ENCODE results near the gene RUNX1.

Gene RUNX1

GRCh38 chr21:35057428-35057827 lies 8.3 kb upstream of the RUNX1 start:
- Histone ChIP-seq H3K9ac (no peak overlapping the region), H3K4me3 (ENCODE audit: low read depth, low read length) (no peak overlapping the region), H2AFZ (no peak overlapping the region), H3K36me3 (ENCODE audit: control insufficient read depth, insufficient read depth, low read length) (no peaks in the 10 kb centered on the region), H3K27me3 (ENCODE audit: control insufficient read depth, insufficient read depth, low read length) (no peaks in the 10 kb centered on the region), H3K79me2 (no peaks in the 10 kb centered on the region), H3K4me1 (no peaks in the 10 kb centered on the region), H3K27ac (no peak overlapping the region), H3K9me3 (ENCODE audit: control insufficient read depth, low read length) (no peaks in the 10 kb centered on the region), H3K4me2 (ENCODE audit: low read length) (no peak overlapping the region)
- TF ChIP-seq, protein P1, sequence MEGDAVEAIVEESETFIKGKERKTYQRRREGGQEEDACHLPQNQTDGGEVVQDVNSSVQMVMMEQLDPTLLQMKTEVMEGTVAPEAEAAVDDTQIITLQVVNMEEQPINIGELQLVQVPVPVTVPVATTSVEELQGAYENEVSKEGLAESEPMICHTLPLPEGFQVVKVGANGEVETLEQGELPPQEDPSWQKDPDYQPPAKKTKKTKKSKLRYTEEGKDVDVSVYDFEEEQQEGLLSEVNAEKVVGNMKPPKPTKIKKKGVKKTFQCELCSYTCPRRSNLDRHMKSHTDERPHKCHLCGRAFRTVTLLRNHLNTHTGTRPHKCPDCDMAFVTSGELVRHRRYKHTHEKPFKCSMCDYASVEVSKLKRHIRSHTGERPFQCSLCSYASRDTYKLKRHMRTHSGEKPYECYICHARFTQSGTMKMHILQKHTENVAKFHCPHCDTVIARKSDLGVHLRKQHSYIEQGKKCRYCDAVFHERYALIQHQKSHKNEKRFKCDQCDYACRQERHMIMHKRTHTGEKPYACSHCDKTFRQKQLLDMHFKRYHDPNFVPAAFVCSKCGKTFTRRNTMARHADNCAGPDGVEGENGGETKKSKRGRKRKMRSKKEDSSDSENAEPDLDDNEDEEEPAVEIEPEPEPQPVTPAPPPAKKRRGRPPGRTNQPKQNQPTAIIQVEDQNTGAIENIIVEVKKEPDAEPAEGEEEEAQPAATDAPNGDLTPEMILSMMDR (IDR thresholded peaks at IDR 0.05), result no peak

DNA sequence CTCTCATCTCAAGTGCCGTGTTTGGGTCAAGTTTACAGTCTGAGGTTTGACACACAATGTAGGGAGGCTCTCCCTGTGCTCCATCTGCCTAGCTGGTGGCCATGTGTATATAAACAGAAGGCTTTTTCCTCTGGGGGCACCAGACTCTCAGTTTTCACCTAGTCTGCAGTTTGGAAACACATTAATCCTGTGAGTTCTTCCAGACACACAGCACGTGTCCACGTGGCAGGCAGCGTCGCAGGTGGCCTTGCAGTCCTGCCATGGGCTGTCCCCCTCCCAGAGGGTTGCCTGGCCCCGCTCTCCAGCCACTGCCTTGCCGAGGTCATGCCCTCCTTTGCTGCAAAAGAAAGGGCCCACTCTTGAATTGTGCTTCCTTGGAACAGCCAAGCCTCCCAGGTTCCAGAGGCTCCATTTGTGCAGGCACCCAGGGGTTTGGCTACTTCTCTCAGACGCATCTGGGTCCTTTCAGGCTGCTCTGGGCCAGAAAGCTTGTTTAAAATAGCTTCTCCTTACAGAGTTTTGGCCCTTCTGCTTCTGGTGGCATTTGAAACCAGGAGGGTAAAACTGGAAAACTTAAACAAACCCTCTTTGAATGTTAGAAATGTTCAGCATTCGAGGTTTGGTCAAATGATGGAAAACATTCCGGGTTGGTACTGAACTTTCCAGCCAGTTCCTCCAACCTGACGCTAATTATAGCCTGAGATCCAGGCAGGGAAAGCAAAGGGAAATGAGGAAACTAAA lies 4.4 kb upstream of the RUNX1 start:
- H3K4me1 ChIP-seq, result no peaks in the 10 kb centered on the region
- H3K27me3 ChIP-seq (ENCODE audit: control insufficient read depth, insufficient read depth, low read length), result no peaks in the 10 kb centered on the region
- no peaks in the 10 kb centered on the region for H3K36me3 ChIP-seq (ENCODE audit: control insufficient read depth, insufficient read depth, low read length)
- no peak overlapping the region for H3K4me2 ChIP-seq (ENCODE audit: low read length)
- H3K9ac ChIP-seq, result no peak overlapping the region
- H3K27ac ChIP-seq, result no peak overlapping the region
- H3K9me3 ChIP-seq (ENCODE audit: control insufficient read depth, low read length), result no peaks in the 10 kb centered on the region
- TF ChIP-seq, protein P1 (IDR thresholded peaks at IDR 0.05), result no peak
- H3K4me3 ChIP-seq (ENCODE audit: low read depth, low read length), result no peak overlapping the region
- H3K79me2 ChIP-seq, result no peaks in the 10 kb centered on the region
- no peak overlapping the region for H2AFZ ChIP-seq

DNA sequence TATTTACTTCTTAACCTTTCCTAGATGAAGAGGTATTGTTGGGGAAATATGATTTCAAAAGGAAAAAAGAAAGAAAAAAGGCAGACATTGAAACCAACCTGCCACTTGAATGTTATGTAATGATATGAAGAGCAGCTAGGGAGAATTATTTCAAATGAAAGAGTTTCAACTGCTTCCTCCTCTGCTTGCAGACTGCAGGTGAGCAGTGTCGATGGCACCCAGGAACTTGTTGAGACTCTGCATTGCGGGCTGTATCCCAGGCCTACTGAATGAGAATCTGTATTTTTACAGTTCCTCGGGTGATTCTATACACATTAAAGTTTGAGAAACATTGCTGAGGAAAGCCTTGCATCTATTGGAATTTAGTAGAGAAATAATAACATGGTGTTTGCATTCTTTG lies 3.7 kb upstream of the RUNX1 start:
- Histone ChIP-seq H3K79me2 (no peaks in the 10 kb centered on the region), H2AFZ (no peak overlapping the region), H3K4me1 (no peaks in the 10 kb centered on the region), H3K36me3 (ENCODE audit: control insufficient read depth, insufficient read depth, low read length) (no peaks in the 10 kb centered on the region), H3K27me3 (ENCODE audit: control insufficient read depth, insufficient read depth, low read length) (no peaks in the 10 kb centered on the region), H3K27ac (no peak overlapping the region), H3K4me2 (ENCODE audit: low read length) (no peak overlapping the region), H3K4me3 (ENCODE audit: low read depth, low read length) (no peak overlapping the region), H3K9me3 (ENCODE audit: control insufficient read depth, low read length) (no peaks in the 10 kb centered on the region), H3K9ac (no peak overlapping the region)
- TF ChIP-seq, protein P1 (IDR thresholded peaks at IDR 0.05), result no peak

DNA sequence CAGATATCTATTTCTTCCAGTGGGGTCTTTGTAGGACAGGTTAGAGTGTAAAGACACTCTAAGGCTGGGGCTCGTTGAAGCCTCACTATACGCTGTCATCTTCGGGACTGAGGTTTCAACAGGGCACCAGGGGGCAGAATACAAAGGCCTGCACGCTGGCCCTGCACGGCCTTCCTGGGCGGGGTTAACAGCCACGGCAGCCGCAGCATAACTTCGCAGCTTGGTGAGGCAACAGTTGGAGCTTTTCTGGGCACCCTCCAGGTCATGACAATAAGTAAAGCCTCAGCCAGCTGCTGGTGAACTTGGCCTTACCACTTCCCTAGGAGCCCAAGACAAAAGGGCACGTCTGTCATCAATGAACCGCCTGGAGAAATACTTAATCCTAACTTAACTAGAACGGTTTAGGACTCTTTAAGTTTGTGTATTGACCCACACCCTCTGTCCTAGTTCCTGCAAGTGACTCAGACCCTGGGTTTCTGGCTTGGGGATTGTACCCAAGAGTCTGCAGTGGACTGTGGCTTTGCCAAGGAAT lies 2.3 kb upstream of the RUNX1 start:
- H3K4me1 ChIP-seq, result no peaks in the 10 kb centered on the region
- H3K79me2 ChIP-seq, result no peaks in the 10 kb centered on the region
- TF ChIP-seq, protein P1 (IDR thresholded peaks at IDR 0.05), result peak; percentile 15
- no peak overlapping the region for H2AFZ ChIP-seq
- H3K36me3 ChIP-seq (ENCODE audit: control insufficient read depth, insufficient read depth, low read length), result no peaks in the 10 kb centered on the region
- no peak overlapping the region for H3K9ac ChIP-seq
- no peak overlapping the region for H3K27ac ChIP-seq
- H3K9me3 ChIP-seq (ENCODE audit: control insufficient read depth, low read length), result no peaks in the 10 kb centered on the region
- no peak overlapping the region for H3K4me2 ChIP-seq (ENCODE audit: low read length)
- no peak overlapping the region for H3K4me3 ChIP-seq (ENCODE audit: low read depth, low read length)
- no peaks in the 10 kb centered on the region for H3K27me3 ChIP-seq (ENCODE audit: control insufficient read depth, insufficient read depth, low read length)
